SK-N-SH (cell line): ENCODE data around the gene ELMO1. TPM values are rescaled to one million over a fixed set of nuclear protein-coding genes. Genes with fewer than 3 reads are reported as not detected.

Experiments
- CTCF ChIA-PET: fragments of 300-600, 350-600 bp; formaldehyde crosslinking; extraction: SDS; loops from one replicate; lab custom pipeline; 2021; lab: Yijun Ruan, JAX
- POLR2A ChIA-PET: fragments of 350-600 bp; sonication (Branson Sonifier 250); formaldehyde crosslinking; extraction: SDS; loops from one replicate; lab custom pipeline; 2020; ENCODE audit warnings: antibody characterized with exemption, inconsistent platforms; lab: Yijun Ruan, JAX
- DNase-seq: peaks from one replicate; pipeline ENCODE4 v3.0.0; 2012
- H2AFZ ChIP-seq: fragments of 200-600 bp; sonication (generic); 2 replicates; pipeline ENCODE4 v1.8.1; 2016; ENCODE audit warnings: antibody characterized with exemption, mild to moderate bottlenecking, low read depth
- H3F3A ChIP-seq: fragments of 200-600 bp; sonication (generic); replicated peaks from 2 replicates; pipeline ENCODE3; 2016; ENCODE audit warnings: antibody characterized with exemption, mild to moderate bottlenecking; ENCODE audit not compliant: insufficient read depth
- H3K27ac ChIP-seq, 2 experiments: fragments of 200-500 bp in 1 of 2; fragments of 200-600 bp in 1 of 2; sonication (Bioruptor generic) in 1 of 2; sonication (generic), shearing (Covaris generic) in 1 of 2; 2 replicates each; pipeline versions ENCODE4 v1.5.1 to v1.6.1; 2014 to 2016; ENCODE audit warnings: low read depth in 2 of 2, inconsistent platforms in 1 of 2, low read length in 1 of 2, mild to moderate bottlenecking in 1 of 2, mixed read lengths in 1 of 2
- H3K27me3 ChIP-seq: fragments of 200-600 bp; sonication (generic), shearing (Covaris generic); 2 replicates; pipeline ENCODE4 v1.6.1; 2016; ENCODE audit warnings: mixed run types; ENCODE audit not compliant: insufficient read depth
- H3K36me3 ChIP-seq, 2 experiments: fragments of 200-500 bp in 1 of 2; fragments of 200-600 bp in 1 of 2; sonication (Bioruptor generic) in 1 of 2; sonication (generic) in 1 of 2; replicated peaks in 1 of 2; 2 replicates each; pipeline versions ENCODE3 to v1.5.1; 2014 to 2016; ENCODE audit warnings: low read length in 1 of 2, mild to moderate bottlenecking in 1 of 2; ENCODE audit not compliant: insufficient read depth in 2 of 2, control insufficient read depth in 1 of 2
- H3K4me1 ChIP-seq, 2 experiments: fragments of 200-500 bp in 1 of 2; fragments of 200-600 bp in 1 of 2; sonication (Bioruptor generic) in 1 of 2; sonication (generic), shearing (Covaris generic) in 1 of 2; 2 replicates each; pipeline versions ENCODE4 v1.5.1 to v1.6.1; 2014 to 2016; ENCODE audit warnings: low read depth in 1 of 2, low read length in 1 of 2, mixed run types in 1 of 2; ENCODE audit not compliant: insufficient read depth in 2 of 2, control insufficient read depth in 1 of 2
- H3K4me2 ChIP-seq: fragments of 200-600 bp; sonication (generic), shearing (Covaris generic); 2 replicates; pipeline ENCODE4 v1.6.1; 2017; ENCODE audit warnings: mixed run types
- H3K4me3 ChIP-seq, 2 experiments: fragments of 200-500 bp in 1 of 2; fragments of 200-600 bp in 1 of 2; sonication (Bioruptor generic) in 1 of 2; sonication (generic), shearing (Covaris generic) in 1 of 2; 2 replicates each; pipeline versions ENCODE4 v1.5.1 to v1.8.1; 2014 to 2016; ENCODE audit warnings: low read depth in 2 of 2, inconsistent platforms in 1 of 2, low read length in 1 of 2, mild to moderate bottlenecking in 1 of 2, mixed read lengths in 1 of 2, moderate library complexity in 1 of 2
- H3K79me2 ChIP-seq: fragments of 200-600 bp; sonication (generic); 2 replicates; pipeline ENCODE4 v1.8.1; 2017; ENCODE audit warnings: mild to moderate bottlenecking; ENCODE audit not compliant: insufficient read depth
- H3K9ac ChIP-seq: fragments of 200-600 bp; sonication (generic); 2 replicates; pipeline ENCODE4 v1.6.1; 2017; ENCODE audit warnings: mixed run types
- H3K9me2 ChIP-seq: fragments of 200-600 bp; sonication (generic); 2 replicates; pipeline ENCODE4 v1.6.1; 2017; ENCODE audit warnings: mixed run types
- H3K9me3 ChIP-seq: fragments of 200-600 bp; sonication (generic); 2 replicates; pipeline ENCODE4 v1.6.1; 2017; ENCODE audit warnings: mixed run types, mild to moderate bottlenecking, moderate library complexity
- H4K20me1 ChIP-seq: fragments of 200-600 bp; sonication (generic); 2 replicates; pipeline ENCODE4 v1.6.1; 2017; ENCODE audit warnings: mild to moderate bottlenecking, mixed run types; ENCODE audit not compliant: insufficient read depth
- CTCF ChIP-seq: fragments of 200-600 bp; sonication (generic); IDR thresholded peaks from 2 replicates; pipeline ENCODE4 v1.6.1; 2017; ENCODE audit warnings: antibody characterized with exemption, mild to moderate bottlenecking, moderate library complexity
- EZH2phosphoT487 ChIP-seq: fragments of 200-600 bp; sonication (generic); IDR thresholded peaks from 2 replicates; pipeline ENCODE4 v1.6.1; 2017; ENCODE audit warnings: low read depth, mixed run types, mild to moderate bottlenecking, antibody characterized with exemption, moderate library complexity, borderline replicate concordance
- FOSL2 ChIP-seq: IDR thresholded peaks from 2 replicates; pipeline ENCODE4 v1.4.0; 2012; ENCODE audit warnings: low read depth, mild to moderate bottlenecking, moderate library complexity, borderline replicate concordance
- FOXJ3 ChIP-seq: sonication (generic); formaldehyde crosslinking; IDR thresholded peaks from 2 replicates; pipeline ENCODE4 v1.5.1; 2020; ENCODE audit warnings: mild to moderate bottlenecking, missing genetic modification reagents
- FOXM1 ChIP-seq: IDR thresholded peaks from 2 replicates; pipeline ENCODE4 v1.4.0; 2012; ENCODE audit warnings: low read depth, mild to moderate bottlenecking
- GABPA ChIP-seq: IDR thresholded peaks from 2 replicates; pipeline ENCODE4 v1.4.0; 2012; ENCODE audit warnings: low read depth, mild to moderate bottlenecking
- GATA2 ChIP-seq: sonication (generic); formaldehyde crosslinking; IDR thresholded peaks from 2 replicates; pipeline ENCODE4 v1.5.0; 2020; ENCODE audit warnings: mild to moderate bottlenecking, missing genetic modification reagents
- JUND ChIP-seq: IDR thresholded peaks from 2 replicates; pipeline ENCODE4 v1.4.0; 2012
- POLR2AphosphoS5 ChIP-seq: IDR thresholded peaks from 2 replicates; pipeline ENCODE4 v1.6.1; 2012; ENCODE audit warnings: low read depth, low read length
- REST ChIP-seq: IDR thresholded peaks from 2 replicates; pipeline ENCODE4 v1.6.1; 2012; ENCODE audit warnings: mild to moderate bottlenecking, low read depth, low read length, moderate library complexity
- SIN3A ChIP-seq: IDR thresholded peaks from 2 replicates; pipeline ENCODE4 v1.6.1; 2012; ENCODE audit warnings: low read depth, mild to moderate bottlenecking, low read length, moderate library complexity, borderline replicate concordance
- USF2 ChIP-seq: fragments of 150-350 bp; IDR thresholded peaks from 2 replicates; pipeline ENCODE4 v1.6.1; 2017; ENCODE audit warnings: antibody characterized with exemption, low read length, low read depth, borderline replicate concordance
- YY1 ChIP-seq: IDR thresholded peaks from 2 replicates; pipeline ENCODE4 v1.4.0; 2012; ENCODE audit warnings: low read depth, mild to moderate bottlenecking
- WGBS: methylation state at CpG from one replicate; pipeline ENCODE4 v1.1.6; 2017; ENCODE audit warnings: low lambda C conversion rate; 5-methylcytosine and 5-hydroxymethylcytosine counted together
- polyA plus RNA-seq, 3 experiments: library from polyadenylated mRNA; depleted of rRNA; stranded (reverse); fragments of >200 nt; gene quantifications; 2 replicates each; pipeline ENCODE4 v1.2.3, GENCODE V29; 2012
- TF ChIP-seq, protein P1 (sequence below): fragments of 150-350 bp; IDR thresholded peaks from 2 replicates; pipeline ENCODE4 v1.6.1; 2016; ENCODE audit warnings: mild to moderate bottlenecking, low read depth, low read length
- TF ChIP-seq, protein P2 (sequence below): IDR thresholded peaks from 2 replicates; pipeline ENCODE4 v1.4.0; 2012; ENCODE audit warnings: low read depth, borderline replicate concordance
- TF ChIP-seq, protein P3 (sequence below): IDR thresholded peaks from 2 replicates; pipeline ENCODE4 v1.4.0; 2012; ENCODE audit warnings: low read depth, borderline replicate concordance

ELMO1 gene
- polyA plus RNA-seq, 1 of the 3 experiments (the other 2 are of a cell fraction) = 0.64 TPM

GRCh38 chr7:37191797-37192196 lies 256.9 kb downstream of the ELMO1 start:
- Histone ChIP-seq H3K4me3 (no peak overlapping the region), H3K79me2 (no peaks in the 10 kb centered on the region), H3K27me3 (no peaks in the 10 kb centered on the region), H3K9ac (no peak overlapping the region), H2AFZ (no peak overlapping the region), H3F3A (no peaks in the 10 kb centered on the region), H3K9me2 (no peaks in the 10 kb centered on the region), H3K9me3 (no peaks in the 10 kb centered on the region), H3K27ac (no peak overlapping the region), H3K36me3 (no peaks in the 10 kb centered on the region), H4K20me1 (no peaks in the 10 kb centered on the region), H3K4me2 (no peak overlapping the region), H3K4me1 (no peaks in the 10 kb centered on the region)
- CTCF ChIA-PET = interaction anchor here (2.8 to 11.9 kb wide), 4 partner anchors 10 to 717 kb away, joined by 14 to 306 read pairs (median 260); no protein-coding TSS in a partner anchor
- WGBS = 69% methylated on average over 6 of the region's 6 CpGs
- DNase-seq = no peak
- POLR2A ChIA-PET = no interaction called here
- no peak for TF ChIP-seq FOXM1
- TF ChIP-seq, protein P1, sequence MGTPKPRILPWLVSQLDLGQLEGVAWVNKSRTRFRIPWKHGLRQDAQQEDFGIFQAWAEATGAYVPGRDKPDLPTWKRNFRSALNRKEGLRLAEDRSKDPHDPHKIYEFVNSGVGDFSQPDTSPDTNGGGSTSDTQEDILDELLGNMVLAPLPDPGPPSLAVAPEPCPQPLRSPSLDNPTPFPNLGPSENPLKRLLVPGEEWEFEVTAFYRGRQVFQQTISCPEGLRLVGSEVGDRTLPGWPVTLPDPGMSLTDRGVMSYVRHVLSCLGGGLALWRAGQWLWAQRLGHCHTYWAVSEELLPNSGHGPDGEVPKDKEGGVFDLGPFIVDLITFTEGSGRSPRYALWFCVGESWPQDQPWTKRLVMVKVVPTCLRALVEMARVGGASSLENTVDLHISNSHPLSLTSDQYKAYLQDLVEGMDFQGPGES = no peak
- TF ChIP-seq FOSL2 = no peak
- no peak for TF ChIP-seq EZH2phosphoT487
- no peak for TF ChIP-seq YY1
- TF ChIP-seq USF2 = no peak
- TF ChIP-seq CTCF = no peak
- no peak for TF ChIP-seq REST
- no peak for TF ChIP-seq GABPA
- no peak for TF ChIP-seq SIN3A
- no peak for TF ChIP-seq GATA2 (CRISPR knock-in tag)
- TF ChIP-seq POLR2AphosphoS5 = no peak
- no peak for TF ChIP-seq JUND
- TF ChIP-seq, protein P2, sequence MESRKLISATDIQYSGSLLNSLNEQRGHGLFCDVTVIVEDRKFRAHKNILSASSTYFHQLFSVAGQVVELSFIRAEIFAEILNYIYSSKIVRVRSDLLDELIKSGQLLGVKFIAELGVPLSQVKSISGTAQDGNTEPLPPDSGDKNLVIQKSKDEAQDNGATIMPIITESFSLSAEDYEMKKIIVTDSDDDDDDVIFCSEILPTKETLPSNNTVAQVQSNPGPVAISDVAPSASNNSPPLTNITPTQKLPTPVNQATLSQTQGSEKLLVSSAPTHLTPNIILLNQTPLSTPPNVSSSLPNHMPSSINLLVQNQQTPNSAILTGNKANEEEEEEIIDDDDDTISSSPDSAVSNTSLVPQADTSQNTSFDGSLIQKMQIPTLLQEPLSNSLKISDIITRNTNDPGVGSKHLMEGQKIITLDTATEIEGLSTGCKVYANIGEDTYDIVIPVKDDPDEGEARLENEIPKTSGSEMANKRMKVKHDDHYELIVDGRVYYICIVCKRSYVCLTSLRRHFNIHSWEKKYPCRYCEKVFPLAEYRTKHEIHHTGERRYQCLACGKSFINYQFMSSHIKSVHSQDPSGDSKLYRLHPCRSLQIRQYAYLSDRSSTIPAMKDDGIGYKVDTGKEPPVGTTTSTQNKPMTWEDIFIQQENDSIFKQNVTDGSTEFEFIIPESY = no peak
- TF ChIP-seq, protein P3, sequence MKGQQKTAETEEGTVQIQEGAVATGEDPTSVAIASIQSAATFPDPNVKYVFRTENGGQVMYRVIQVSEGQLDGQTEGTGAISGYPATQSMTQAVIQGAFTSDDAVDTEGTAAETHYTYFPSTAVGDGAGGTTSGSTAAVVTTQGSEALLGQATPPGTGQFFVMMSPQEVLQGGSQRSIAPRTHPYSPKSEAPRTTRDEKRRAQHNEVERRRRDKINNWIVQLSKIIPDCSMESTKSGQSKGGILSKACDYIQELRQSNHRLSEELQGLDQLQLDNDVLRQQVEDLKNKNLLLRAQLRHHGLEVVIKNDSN = no peak
- TF ChIP-seq FOXJ3 = no peak
